HFF-Myc (cell line): ENCODE measurements around the gene ZNF664.

ENCODE experiments used
- DNase-seq: peaks from one replicate; pipeline ENCODE4 v3.0.0-alpha.2; 2011; ENCODE audit warnings: low read depth; ENCODE audit errors: extremely low read depth
- H3K4me3 ChIP-seq: replicated peaks from 2 replicates; pipeline ENCODE4 v1.5.1; 2011; ENCODE audit warnings: low read depth, mild to moderate bottlenecking, control low read depth, low read length
- TF ChIP-seq, protein P1 (sequence below): IDR thresholded peaks from 2 replicates; pipeline ENCODE4 v1.5.1; 2012; ENCODE audit warnings: mild to moderate bottlenecking, low read depth, low read length, control low read depth; ENCODE audit errors: missing control alignments

The ZNF664 gene

DNA sequence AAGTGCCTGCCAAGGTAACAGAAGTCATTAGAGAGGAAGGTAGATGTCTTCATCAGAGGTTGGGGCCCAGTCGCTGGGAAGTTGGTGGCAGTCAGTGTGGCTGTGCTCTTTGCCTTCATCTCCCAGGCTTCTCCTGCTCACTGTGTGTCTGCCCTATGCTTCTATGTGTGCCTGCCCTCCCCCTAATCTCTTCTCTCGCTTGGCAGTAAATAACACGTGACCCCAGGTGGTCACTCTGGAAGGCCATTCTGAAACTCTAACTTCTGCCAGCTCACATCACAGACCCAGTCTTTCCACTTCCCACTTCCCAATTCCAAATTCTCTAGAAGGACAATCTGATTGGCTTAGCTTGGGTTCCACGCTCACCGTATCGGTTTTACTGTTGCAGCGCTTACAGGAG is 9.3 kb downstream of the ZNF664 start:
- TF ChIP-seq, protein P1, sequence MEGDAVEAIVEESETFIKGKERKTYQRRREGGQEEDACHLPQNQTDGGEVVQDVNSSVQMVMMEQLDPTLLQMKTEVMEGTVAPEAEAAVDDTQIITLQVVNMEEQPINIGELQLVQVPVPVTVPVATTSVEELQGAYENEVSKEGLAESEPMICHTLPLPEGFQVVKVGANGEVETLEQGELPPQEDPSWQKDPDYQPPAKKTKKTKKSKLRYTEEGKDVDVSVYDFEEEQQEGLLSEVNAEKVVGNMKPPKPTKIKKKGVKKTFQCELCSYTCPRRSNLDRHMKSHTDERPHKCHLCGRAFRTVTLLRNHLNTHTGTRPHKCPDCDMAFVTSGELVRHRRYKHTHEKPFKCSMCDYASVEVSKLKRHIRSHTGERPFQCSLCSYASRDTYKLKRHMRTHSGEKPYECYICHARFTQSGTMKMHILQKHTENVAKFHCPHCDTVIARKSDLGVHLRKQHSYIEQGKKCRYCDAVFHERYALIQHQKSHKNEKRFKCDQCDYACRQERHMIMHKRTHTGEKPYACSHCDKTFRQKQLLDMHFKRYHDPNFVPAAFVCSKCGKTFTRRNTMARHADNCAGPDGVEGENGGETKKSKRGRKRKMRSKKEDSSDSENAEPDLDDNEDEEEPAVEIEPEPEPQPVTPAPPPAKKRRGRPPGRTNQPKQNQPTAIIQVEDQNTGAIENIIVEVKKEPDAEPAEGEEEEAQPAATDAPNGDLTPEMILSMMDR = no peak
- DNase-seq = no peak
- no peak overlapping the region for H3K4me3 ChIP-seq

DNA sequence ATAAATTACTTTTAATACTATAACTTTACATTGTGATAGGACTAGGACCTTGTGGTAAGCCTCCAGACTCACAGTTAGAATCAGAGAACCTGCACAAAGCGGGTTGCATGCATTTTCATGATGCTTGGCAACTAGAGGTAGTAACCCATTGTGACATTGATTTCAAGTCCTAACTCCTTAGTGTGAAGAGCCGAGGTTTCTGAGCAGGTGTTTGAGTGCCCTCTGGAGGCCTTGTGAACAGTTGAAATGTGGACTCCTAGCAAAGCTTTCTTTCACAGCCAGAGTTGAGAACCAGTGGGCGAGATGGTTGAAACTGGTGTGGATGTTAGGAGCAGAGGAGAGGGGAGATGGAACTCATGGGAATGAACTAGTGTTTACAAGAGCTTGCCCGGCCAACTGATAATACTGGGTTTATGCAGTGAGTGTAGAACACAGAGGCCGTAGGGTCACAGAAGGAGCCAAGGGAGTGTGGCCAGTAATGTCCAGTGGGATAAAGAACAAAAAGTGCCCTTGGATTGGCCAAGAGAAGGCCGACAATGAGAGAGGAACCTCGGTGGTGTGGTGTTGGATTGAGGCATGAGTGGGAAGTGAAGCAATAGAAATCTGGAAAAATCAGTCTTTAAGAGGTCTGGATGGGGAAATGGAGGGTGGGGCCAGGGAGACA is 10.9 kb downstream of the ZNF664 start:
- H3K4me3 ChIP-seq = no peak overlapping the region
- TF ChIP-seq, protein P1 = peak; percentile 71
- peak; percentile 42 for DNase-seq

GRCh38 chr12:123984903-123985302 is 11.9 kb downstream of the ZNF664 start:
- H3K4me3 ChIP-seq = no peak overlapping the region
- DNase-seq = no peak
- TF ChIP-seq, protein P1 = no peak

GRCh38 chr12:123986374-123986965 is 13.5 kb downstream of the ZNF664 start:
- no peak overlapping the region for H3K4me3 ChIP-seq
- TF ChIP-seq, protein P1 = no peak
- no peak for DNase-seq

DNA sequence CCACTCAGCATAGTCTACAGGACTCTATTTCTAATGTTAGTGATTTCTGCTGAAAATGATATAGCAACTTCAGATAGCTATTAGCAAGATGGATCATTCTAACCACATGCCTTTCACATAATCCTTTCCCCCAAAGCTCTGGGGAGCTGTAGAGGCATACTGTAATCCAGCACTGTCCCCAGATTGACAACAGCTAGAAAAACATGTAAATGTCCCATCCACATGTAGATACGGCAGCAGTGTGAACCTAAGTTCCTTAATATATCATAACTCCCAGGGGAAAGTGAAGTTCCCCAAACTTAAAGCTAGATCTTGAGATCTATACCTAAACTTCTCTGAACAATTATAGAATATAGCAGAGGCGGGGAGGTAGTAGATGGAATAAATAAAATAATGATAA is 14.0 kb downstream of the ZNF664 start:
- TF ChIP-seq, protein P1 = no peak
- H3K4me3 ChIP-seq = no peak overlapping the region
- no peak for DNase-seq

- TF ChIP-seq, protein P1 = no peak
- no peak for DNase-seq
- no peak overlapping the region for H3K4me3 ChIP-seq
Observed at GRCh38 chr12:123989168-123989567, 16.2 kb downstream of the ZNF664 start.

GRCh38 chr12:123989753-123990152 is 16.7 kb downstream of the ZNF664 start:
- no peak overlapping the region for H3K4me3 ChIP-seq
- no peak for DNase-seq
- TF ChIP-seq, protein P1 = no peak
